HG03378 (cell line): ENCODE data around the gene CCDC33.

ENCODE experiments used
- ATAC-seq: cut with Tn5 transposase; IDR thresholded peaks from one replicate; pipeline ENCODE4 v1.9.1; 2021; ENCODE audit warnings: mild to moderate bottlenecking, moderate library complexity; ENCODE audit not compliant: unreplicated experiment

The CCDC33 gene

DNA sequence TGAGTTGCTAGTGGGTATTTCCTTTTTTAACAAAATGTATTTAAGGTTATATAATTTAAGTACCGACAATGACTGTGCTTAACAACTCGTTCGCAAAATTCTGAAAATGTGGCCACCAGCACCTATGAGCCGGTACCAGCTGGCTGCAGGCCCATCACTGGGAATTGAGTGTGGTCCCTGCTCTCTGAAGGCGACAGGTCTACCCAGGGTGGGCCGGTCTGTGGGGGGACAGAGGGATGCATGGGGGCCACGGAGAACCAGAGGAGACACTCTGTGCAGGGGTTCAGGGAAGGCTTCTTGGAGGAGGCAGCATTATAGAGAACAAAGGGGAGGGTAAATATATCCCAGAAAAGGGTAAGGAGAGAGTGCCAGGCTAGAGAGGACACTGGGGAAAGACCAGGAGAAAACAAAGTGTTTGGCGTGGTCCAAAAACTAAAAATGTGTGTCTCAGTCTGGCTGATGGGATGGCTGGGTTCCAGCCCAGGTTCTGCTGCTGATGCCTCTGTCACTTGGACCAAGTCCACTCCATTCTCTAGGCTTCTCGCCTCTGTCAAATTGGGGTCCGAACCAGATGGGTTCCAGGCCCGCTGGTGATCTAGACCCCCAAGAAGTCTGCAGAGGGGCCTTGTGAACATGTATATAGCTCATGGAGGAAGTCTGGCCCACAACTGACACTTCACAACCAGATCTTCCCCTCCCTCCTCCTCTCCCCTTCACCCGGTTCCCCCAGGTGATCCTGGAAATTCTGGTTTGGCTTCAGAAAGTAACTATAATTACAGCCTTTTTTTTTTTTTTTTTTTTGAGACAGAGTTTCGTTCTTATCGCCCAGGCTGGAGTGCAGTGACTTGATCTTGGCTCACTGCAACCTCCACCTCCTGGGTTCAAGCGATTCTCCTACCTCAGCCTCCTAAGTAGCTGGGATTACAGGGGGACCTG lies 142.0 kb downstream of the CCDC33 start:
- ATAC-seq = no peak

DNA sequence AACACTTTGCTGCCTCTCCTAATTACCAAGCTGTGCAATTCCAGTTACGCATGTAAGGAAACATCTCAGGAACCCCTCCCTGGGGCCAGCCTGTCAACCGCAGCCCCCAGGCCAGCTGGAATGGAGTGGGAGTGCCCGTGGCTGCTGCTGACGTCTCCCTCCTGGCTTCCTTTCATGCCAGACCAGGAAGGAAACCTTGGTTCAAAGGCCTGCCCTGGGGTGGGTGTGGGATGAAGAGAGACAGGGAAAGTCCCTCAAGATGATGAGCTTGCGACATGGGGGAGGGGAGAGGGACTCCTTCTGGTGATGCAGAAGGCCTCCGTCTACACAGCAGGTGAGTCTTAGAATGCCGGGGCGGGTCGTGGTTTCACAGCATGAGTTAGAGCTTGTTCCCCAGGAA lies 142.7 kb downstream of the CCDC33 start:
- no peak for ATAC-seq

DNA sequence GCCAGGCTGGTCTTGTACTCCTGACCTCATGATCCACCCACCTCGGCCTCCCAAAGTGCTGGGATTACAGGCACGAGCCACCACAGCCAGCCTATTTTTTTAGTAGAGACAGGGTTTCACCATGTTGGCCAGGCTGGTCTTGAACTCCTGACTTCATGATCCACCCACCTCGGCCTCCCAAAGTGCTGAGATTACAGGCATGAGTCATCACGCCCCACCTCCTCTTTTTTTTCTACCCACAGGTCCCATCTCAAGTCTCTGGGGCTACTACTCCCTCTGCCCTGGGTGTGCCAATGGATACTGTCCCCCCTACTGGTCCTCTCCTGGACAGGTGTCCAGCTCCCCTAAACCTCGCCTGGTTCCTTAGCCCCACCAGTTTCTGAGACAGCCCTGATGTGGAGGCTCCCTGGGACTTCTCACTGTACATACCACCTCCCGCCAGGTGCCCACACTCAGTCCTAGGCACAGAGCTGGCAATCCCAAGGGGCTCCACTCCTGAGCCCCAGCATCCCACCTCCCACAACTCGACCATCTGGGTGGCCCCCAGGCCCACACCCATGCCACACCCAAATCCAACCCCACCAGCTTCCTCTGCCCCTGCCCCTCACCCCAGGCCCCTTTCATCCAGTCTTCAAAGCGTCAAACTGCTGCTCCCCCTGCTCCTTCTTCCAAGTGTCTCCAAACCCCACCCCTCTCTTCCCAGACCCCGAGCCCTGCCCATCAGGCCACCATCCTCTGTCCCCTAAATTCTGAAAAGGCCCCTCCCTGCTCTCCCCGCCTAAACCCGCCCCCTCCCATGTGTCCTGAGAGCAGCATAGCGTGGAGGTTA lies 144.4 kb downstream of the CCDC33 start:
- ATAC-seq = no peak

DNA sequence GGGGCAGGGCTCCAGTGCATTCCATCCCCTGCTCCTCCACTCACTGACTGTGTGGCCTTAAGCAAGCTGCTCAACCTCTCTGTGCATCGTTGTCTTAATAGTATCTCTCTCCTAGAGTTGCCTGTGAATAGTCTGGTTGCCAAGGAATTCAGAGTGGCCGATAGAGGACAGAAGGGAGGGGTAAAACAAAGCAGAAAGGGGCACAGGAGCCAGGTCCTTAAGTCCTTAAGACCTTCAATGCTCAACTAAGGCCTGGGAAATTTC lies 145.0 kb downstream of the CCDC33 start:
- ATAC-seq = no peak

DNA sequence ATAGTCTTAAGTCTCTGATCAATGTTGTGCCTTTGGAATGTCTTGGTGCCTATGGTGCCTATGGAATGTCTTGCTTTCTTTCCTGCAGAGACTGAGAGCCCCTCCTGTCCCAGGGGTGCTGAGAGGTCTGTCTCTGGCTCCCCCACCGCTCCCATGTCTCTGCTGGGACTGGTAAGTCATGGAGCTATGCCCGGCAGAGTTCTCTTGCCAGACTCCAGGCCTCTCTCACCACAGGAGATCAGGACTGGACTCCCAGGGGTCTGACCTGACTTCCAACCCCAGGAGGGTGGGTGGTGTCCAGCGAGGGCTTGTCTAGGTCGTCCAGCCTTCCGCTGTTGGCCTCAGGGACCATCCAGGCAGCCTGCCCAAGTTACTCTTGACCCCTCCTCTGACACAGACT lies 145.4 kb downstream of the CCDC33 start:
- no peak for ATAC-seq

DNA sequence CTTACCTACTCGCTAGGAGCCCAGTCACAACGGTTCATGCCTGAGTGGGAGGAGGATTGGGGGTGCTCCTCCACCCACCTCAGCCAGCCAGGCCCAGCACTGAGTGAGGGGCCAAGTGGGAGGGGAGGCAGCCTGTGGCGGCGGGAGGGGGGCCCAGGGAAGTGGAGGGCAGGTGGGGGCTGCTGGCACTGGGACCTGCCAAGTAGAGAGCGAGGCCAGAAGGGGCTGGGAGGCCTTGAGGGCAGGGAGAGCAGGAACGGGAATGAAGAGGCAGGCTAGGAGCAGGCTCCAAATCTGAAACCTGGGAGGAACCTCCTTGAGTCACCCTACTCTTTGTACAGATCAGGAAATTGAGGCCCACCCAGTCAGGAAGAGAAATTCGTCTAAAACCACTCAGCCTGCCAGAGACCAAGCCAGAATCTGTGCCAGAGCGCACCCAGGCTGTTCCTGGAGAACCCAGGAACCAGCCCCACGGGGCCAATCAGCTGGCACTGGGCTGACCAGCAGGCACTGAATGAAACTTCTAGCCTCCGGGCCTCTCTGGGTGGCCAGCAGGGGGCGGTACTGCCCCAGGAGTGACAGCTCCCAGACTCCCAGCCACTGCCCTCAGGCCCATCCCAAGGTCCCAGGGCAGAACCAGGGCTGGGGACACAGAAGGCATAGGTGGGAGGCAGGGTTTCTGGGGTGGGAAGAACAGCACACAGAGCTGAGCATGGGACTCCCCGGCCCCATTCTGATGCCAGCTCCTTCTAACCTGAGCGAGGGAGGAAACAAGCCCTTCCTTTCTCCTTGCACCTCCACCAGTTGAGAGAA lies 146.1 kb downstream of the CCDC33 start:
- no peak for ATAC-seq

DNA sequence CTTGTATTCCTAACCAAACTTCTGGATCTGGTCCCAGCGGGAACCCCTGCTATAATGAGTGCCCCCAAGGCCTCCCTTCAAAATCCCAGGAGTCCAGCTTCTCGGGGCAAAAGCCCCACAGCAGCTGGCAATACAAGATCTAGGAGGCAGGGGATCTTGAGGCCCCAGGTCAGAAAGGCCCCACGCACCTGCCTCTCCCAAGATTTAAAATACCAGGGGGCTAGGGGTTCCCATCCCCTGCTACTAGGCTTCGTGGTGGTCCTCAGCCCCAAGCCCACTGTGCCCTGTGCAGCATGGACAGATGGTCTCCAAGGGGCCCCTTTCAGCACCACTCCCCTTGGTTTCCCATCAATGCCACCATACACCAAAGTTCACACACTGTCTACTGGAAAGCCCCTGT lies 147.2 kb downstream of the CCDC33 start:
- no peak for ATAC-seq

DNA sequence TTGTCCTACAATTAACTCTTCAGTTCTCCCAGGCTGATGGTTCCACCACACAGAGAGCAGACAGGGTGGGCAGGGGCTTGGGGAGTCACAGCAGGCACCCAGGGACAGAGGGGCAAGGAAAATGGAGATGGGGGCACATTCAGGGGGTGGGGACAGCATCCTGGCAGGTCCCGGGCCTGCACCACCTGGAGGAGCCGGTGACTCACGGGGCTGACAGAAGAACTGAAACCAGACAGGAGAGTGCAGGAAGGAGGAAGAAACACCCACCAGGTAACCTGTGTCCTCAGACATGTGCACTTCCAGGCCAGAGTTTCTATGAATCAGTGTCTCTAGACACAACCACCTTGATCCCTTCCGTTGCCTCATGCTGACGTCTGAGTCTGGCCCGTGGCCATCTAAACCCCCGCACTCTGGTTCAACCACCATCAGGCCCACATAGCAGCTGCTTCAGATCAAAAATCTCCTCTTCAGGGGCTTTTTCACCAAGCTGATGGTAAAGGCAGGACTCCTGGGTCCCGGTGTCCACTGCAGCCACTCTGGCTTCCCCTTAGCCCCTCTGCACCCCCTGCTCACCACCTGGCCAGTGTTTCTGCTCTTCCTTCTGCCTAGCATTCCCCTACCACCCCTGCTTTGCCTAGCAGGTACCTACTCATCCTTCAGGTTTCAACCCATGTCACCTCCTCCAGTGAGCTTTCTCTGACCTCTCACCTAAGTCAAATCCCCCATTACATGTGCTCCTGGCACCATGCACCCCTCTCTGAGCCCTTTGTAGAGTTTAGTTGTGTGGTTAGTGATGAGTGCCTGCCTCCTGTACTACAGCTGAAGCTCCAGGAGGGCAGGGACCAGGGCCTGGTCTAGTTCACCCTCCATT lies 147.8 kb downstream of the CCDC33 start:
- peak; percentile 48 for ATAC-seq

DNA sequence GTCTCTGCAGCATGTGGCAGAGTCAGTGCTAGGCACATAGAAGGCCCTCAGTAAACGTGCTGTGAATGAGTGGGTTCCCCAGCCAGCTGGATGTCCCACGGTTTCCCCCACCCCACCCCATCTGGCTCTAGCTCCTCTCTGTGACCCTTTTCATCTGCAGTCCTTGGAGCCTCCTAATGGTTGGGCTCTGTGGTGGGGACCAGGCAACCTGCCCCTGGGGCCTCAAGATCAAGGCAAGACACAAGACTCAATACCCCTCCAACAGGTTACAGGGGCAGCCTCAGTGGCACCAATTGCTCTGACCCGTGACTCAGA lies 148.4 kb downstream of the CCDC33 start:
- no peak for ATAC-seq

DNA sequence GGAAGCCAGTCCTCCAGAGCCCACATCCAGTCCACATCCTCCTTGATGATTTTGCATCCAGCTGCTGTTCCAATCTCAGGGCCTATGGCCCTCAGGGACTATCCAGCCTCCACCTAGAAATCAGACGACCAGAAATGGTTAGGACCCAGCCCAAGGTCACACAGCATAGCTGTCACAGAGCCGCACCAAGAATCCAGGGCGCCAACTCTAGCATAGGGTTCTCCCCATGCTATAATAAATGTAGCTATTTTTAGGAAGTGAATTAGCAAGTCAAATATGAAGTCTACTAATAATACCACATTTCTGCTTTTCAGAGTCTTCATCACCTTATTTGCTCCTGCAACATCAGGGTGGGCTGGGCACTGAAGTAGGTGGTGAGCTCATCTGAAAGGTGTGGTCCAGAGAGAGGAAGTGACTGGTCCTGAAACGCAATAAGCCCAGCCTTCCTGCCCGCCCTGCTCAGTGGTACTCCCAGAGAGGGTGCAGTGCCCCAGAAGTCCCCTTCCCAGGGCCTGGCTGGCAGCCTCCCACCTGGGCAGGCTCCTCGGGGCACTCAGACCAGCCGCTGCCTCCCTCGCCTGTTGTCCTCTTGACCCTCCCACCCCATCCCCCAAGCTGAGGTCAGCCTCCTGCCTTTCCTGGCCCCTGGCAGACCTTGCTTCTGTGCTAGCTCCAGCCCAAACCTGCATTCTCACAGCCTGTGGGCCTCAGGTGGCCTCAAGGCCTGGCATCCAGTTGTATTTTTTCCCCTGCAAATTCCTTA lies 148.9 kb downstream of the CCDC33 start:
- ATAC-seq = peak; percentile 51

DNA sequence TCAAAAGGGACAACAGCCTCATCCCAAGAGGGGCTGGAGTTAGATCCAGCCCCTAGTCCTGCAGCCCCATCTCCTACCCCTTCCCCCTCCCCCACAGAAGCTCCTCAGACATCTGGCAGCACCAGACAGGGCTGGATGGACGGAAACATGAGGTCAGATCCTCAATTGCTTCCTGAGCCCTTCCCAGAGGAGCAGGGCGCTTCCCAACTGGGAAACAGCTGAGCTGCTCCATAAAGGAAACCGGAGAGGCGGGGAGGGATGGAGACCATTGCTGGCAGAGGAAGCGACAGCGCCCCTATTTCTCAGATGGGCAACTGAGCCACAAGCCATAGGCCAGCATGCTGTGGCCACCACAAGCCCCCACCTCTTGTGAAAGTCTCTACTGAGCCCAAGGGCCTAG lies 149.6 kb downstream of the CCDC33 start:
- ATAC-seq = no peak
